AG04450 (cell line): ENCODE measurements around the gene RETREG2. TPM values are rescaled to one million over a fixed set of nuclear protein-coding genes. Genes with fewer than 3 reads are reported as not detected.

Source experiments
- CTCF ChIA-PET: fragments of 300-600, 350-600 bp; formaldehyde crosslinking; extraction: SDS; loops from one replicate; lab custom pipeline; 2022; ENCODE audit warnings: antibody characterized with exemption, inconsistent platforms; lab: Charles Lee
- POLR2A ChIA-PET: fragments of 350-600 bp; formaldehyde crosslinking; extraction: SDS; loops from one replicate; lab custom pipeline; 2021; ENCODE audit warnings: antibody characterized with exemption, inconsistent platforms; lab: Yijun Ruan, JAX
- DNase-seq: peaks from one replicate; pipeline ENCODE4 v3.0.0-alpha.2; 2011; ENCODE audit warnings: low read depth, low spot score
- H3K27ac ChIP-seq: one replicate; pipeline ENCODE4 v1.5.1; 2012; ENCODE audit warnings: low read depth, low read length, control low read depth
- H3K27me3 ChIP-seq: one replicate; pipeline ENCODE4 v1.6.0; 2012; ENCODE audit warnings: low read length; ENCODE audit not compliant: control insufficient read depth, insufficient read depth
- H3K4me3 ChIP-seq: 2 replicates; pipeline ENCODE4 v1.5.1; 2011; ENCODE audit warnings: mild to moderate bottlenecking, low read depth, low read length, control low read depth
- H3K9me3 ChIP-seq: 2 replicates; pipeline ENCODE4 v1.5.1; 2012; ENCODE audit warnings: low read length; ENCODE audit not compliant: control insufficient read depth, insufficient read depth
- polyA plus RNA-seq: library from polyadenylated mRNA; depleted of rRNA; stranded (reverse); fragments of >200 nt; gene quantifications from 2 replicates; pipeline ENCODE4 v1.2.3, GENCODE V29; 2011
- TF ChIP-seq, protein P1 (sequence below): IDR thresholded peaks from 2 replicates; pipeline ENCODE4 v1.5.1; 2011; ENCODE audit warnings: low read depth, low read length, control low read depth, inconsistent platforms

Gene RETREG2
- polyA plus RNA-seq, 1 experiment: 71.7 TPM

DNA sequence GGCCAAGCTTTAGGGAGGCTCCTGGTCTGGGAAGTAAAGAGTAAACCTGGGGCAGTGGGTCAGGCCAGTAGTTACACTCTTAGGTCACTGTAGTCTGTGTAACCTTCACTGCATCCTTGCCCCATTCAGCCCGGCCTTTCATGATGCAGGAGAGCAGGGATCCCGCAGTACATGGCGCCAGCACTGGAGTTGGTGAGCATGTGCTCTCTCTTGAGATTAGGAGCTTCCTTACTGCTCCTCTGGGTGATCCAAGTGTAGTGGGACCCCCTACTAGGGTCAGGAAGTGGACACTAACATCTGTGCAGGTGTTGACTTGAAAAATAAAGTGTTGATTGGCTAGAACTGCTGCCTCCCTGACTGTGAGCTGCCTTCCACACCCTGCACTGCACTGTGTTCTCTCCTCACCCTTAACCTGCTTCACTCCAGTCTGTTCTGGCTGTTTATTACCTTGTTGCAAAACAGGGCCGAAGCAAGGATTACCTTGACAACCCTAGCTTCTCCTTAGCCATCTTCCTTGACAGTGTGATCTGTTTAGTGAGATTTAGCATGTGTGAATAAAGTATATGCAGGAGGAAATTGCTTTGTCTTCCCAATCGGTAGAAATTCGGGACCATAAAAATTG is 5.2 kb downstream of the RETREG2 start:
- ChIA-PET CTCF (interaction anchor here (0.7 to 1.8 kb wide), 3 partner anchors 24 to 170 kb away, joined by 3 to 4 read pairs (median 3); no protein-coding TSS in a partner anchor), POLR2A (no interaction called here)
- H3K4me3 ChIP-seq: no peak overlapping the region
- DNase-seq: no peak
- H3K9me3 ChIP-seq: no peaks in the 10 kb centered on the region
- no peaks in the 10 kb centered on the region for H3K27me3 ChIP-seq
- TF ChIP-seq, protein P1, sequence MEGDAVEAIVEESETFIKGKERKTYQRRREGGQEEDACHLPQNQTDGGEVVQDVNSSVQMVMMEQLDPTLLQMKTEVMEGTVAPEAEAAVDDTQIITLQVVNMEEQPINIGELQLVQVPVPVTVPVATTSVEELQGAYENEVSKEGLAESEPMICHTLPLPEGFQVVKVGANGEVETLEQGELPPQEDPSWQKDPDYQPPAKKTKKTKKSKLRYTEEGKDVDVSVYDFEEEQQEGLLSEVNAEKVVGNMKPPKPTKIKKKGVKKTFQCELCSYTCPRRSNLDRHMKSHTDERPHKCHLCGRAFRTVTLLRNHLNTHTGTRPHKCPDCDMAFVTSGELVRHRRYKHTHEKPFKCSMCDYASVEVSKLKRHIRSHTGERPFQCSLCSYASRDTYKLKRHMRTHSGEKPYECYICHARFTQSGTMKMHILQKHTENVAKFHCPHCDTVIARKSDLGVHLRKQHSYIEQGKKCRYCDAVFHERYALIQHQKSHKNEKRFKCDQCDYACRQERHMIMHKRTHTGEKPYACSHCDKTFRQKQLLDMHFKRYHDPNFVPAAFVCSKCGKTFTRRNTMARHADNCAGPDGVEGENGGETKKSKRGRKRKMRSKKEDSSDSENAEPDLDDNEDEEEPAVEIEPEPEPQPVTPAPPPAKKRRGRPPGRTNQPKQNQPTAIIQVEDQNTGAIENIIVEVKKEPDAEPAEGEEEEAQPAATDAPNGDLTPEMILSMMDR: no peak
- no peak overlapping the region for H3K27ac ChIP-seq

DNA sequence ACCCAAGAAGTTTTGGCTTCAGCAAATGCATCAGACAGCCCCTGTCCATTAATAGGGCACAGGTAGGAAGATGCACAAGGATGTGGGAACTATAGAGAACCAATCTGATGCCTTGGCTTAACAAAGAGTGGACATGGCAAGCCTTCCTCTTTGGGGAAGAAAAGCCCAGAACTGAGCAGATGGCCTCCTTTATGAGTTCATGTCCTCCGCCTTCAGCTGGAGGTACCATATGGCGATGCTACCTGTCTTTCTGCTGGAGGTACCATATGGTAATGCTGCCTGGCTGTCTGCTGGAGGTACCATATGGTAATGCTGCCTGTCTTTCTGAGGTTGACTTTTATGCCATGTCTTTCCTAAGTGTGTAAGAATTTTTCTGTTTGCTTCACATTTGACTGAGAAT is 6.0 kb downstream of the RETREG2 start:
- ChIA-PET CTCF (interaction anchor here (1.0 to 1.8 kb wide), 2 partner anchors 25 to 94 kb away, joined by 3 to 4 read pairs; no protein-coding TSS in a partner anchor), POLR2A (no interaction called here)
- Histone ChIP-seq H3K27ac (no peak overlapping the region), H3K27me3 (no peaks in the 10 kb centered on the region), H3K9me3 (no peaks in the 10 kb centered on the region), H3K4me3 (no peak overlapping the region)
- TF ChIP-seq, protein P1: no peak
- DNase-seq: no peak

DNA sequence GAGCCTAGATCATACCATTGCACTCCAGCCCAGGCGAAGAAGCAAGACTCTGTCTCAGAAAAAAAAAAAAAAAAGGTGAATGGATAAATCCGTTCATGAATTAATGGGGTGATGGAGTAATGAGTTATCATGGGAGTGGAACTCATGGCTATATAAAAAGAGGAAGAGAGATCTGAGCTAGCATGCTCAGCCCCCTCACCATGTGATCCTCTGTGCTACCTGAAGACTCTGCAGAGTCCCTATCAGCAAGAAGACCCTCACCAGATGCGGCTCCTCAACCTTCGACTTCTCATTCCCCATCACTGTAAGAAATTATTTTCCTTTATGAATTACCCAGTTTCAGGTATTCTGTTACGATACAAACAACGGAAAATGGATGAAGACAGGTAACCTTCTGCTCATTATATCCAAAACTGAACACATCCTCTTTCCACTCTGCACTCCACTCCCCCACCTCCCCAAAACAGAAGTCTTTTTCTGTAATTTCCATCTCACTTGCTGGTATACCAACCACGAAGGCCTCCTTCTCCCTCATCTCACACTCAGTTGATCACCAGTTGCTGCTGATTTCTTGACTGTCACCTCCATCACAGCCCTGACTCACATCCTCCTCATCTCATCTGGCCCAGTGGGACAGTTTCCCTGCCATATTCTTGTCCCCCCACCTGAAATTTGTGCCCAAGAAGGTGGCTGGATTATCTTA is 8.8 kb downstream of the RETREG2 start:
- DNase-seq: no peak
- H3K27ac ChIP-seq: no peak overlapping the region
- H3K27me3 ChIP-seq: no peaks in the 10 kb centered on the region
- TF ChIP-seq, protein P1: no peak
- ChIA-PET CTCF (no interaction called here), POLR2A (no interaction called here)
- no peak overlapping the region for H3K4me3 ChIP-seq
- no peaks in the 10 kb centered on the region for H3K9me3 ChIP-seq

GRCh38 chr2:219197388-219197787 is 19.3 kb downstream of the RETREG2 start:
- TF ChIP-seq, protein P1: no peak
- Histone ChIP-seq H3K4me3 (no peak overlapping the region), H3K27me3 (no peaks in the 10 kb centered on the region), H3K27ac (no peak overlapping the region), H3K9me3 (peaks cover 3% of the 10 kb centered on the region; the same call in 1 of the 2 replicates)
- CTCF ChIA-PET: interaction anchor here (1.7 kb wide), 1 partner anchor 38 kb away, joined by 4 read pairs; no protein-coding TSS in a partner anchor
- POLR2A ChIA-PET: interaction anchor here (1.1 kb wide), 1 partner anchor 17 kb away, joined by 5 read pairs; no protein-coding TSS in a partner anchor
- DNase-seq: no peak

DNA sequence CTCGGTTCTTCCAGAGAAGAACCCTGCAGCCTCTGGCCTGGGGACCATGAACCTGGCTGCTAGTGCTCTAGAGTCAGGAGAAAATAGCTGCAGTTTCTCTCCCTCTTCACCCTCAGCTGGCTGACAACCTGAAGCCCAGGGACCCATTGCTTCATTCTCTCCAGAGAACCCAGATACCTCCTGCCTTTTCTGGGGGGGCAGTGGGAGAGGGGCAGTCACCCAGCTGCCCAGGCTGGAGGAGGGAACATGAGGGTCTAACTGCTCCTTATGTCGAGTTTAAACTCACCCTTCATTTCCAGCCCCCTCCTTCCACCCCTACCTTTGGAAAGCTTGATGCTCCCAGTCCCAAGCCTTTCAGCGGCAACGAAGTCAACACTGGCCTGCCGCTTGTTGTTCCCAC is 20.9 kb downstream of the RETREG2 start:
- H3K9me3 ChIP-seq: peaks cover 3% of the 10 kb centered on the region; the same call in 1 of the 2 replicates
- ChIA-PET CTCF (interaction anchor here (0.7 kb wide), 1 partner anchor 140 kb away, joined by 3 read pairs; no protein-coding TSS in a partner anchor), POLR2A (no interaction called here)
- TF ChIP-seq, protein P1: no peak
- H3K27me3 ChIP-seq: no peaks in the 10 kb centered on the region
- no peak overlapping the region for H3K27ac ChIP-seq
- no peak for DNase-seq
- no peak overlapping the region for H3K4me3 ChIP-seq
